HG02973 (cell line): ENCODE results near the gene EYS.

Source experiments
- ATAC-seq: cut with Tn5 transposase; IDR thresholded peaks from one replicate; pipeline ENCODE4 v1.9.1; 2021; ENCODE audit warnings: moderate library complexity; ENCODE audit not compliant: unreplicated experiment

EYS gene

GRCh38 chr6:64376394-64376793 lies 1330.6 kb downstream of the EYS start:
- no peak for ATAC-seq

GRCh38 chr6:64357430-64357829 lies 1349.6 kb downstream of the EYS start:
- no peak for ATAC-seq

GRCh38 chr6:64347411-64347810 lies 1359.6 kb downstream of the EYS start:
- no peak for ATAC-seq

- no peak for ATAC-seq
Measured at GRCh38 chr6:64335195-64335594, 1371.8 kb downstream of the EYS start.

GRCh38 chr6:64334636-64335035 lies 1372.4 kb downstream of the EYS start:
- ATAC-seq: no peak

- peak; percentile 40 for ATAC-seq
Measured at GRCh38 chr6:64330694-64331307, 1376.2 kb downstream of the EYS start.

- ATAC-seq: no peak
Measured at GRCh38 chr6:64326939-64327338, 1380.1 kb downstream of the EYS start.

- no peak for ATAC-seq
Measured at GRCh38 chr6:64325093-64325492, 1381.9 kb downstream of the EYS start.

GRCh38 chr6:64310214-64310613 lies 1396.8 kb downstream of the EYS start:
- ATAC-seq: no peak

GRCh38 chr6:64301307-64302236 lies 1405.5 kb downstream of the EYS start:
- ATAC-seq: no peak

GRCh38 chr6:64299176-64299575 lies 1407.8 kb downstream of the EYS start:
- ATAC-seq: no peak

GRCh38 chr6:64294034-64294433 lies 1413.0 kb downstream of the EYS start:
- ATAC-seq: no peak

GRCh38 chr6:64293298-64293697 lies 1413.7 kb downstream of the EYS start:
- ATAC-seq: no peak

GRCh38 chr6:64290867-64291266 lies 1416.2 kb downstream of the EYS start:
- ATAC-seq: no peak

GRCh38 chr6:64289931-64290330 lies 1417.1 kb downstream of the EYS start:
- ATAC-seq: no peak

GRCh38 chr6:64288351-64288750 lies 1418.7 kb downstream of the EYS start:
- ATAC-seq: no peak

- ATAC-seq: no peak
Measured at GRCh38 chr6:64281167-64281566, 1425.9 kb downstream of the EYS start.

GRCh38 chr6:64280569-64280968 lies 1426.5 kb downstream of the EYS start:
- no peak for ATAC-seq

GRCh38 chr6:64270083-64270482 lies 1436.9 kb downstream of the EYS start:
- no peak for ATAC-seq

- peak; percentile 90 for ATAC-seq
Measured at GRCh38 chr6:64266351-64266821, 1440.6 kb downstream of the EYS start.

GRCh38 chr6:64263778-64264177 lies 1443.2 kb downstream of the EYS start:
- no peak for ATAC-seq

- ATAC-seq: no peak
Measured at GRCh38 chr6:64259372-64259771, 1447.7 kb downstream of the EYS start.
